Nephron progenitor cell (in vitro differentiated cells): Measurements from ENCODE around the gene SORCS2.
A peak's percentile ranks its signal among the peaks of the same experiment; 100 is the strongest.

Experiments used
- DNase-seq: peaks from one replicate; pipeline ENCODE4 v3.0.0; 2021
- H3K27ac Mint-ChIP-seq: 2 replicates; pipeline ENCODE4 v1.8.0; 2021; ENCODE audit warnings: mild to moderate bottlenecking, moderate library complexity, mixed read lengths
- H3K27me3 Mint-ChIP-seq: 2 replicates; pipeline ENCODE4 v1.8.0; 2021; ENCODE audit warnings: mild to moderate bottlenecking, low read depth, mixed read lengths; ENCODE audit not compliant: poor library complexity
- H3K36me3 Mint-ChIP-seq: 2 replicates; pipeline ENCODE4 v1.8.0; 2021; ENCODE audit warnings: low read depth, mixed read lengths
- H3K4me1 Mint-ChIP-seq: 2 replicates; pipeline ENCODE4 v1.8.0; 2021; ENCODE audit warnings: mixed read lengths
- H3K4me3 Mint-ChIP-seq: 2 replicates; pipeline ENCODE4 v1.8.0; 2021; ENCODE audit warnings: mild to moderate bottlenecking, moderate library complexity, mixed read lengths
- H3K9me3 Mint-ChIP-seq: 2 replicates; pipeline ENCODE4 v1.8.0; 2021; ENCODE audit warnings: mild to moderate bottlenecking, moderate library complexity, mixed read lengths
- CTCF ChIP-seq: fragments of 200-600 bp; sonication (generic); IDR thresholded peaks from 2 replicates; pipeline ENCODE4 v1.5.0; 2021; ENCODE audit warnings: antibody characterized with exemption

The SORCS2 gene

GRCh38 chr4:7652006-7652405 is 459.7 kb downstream of the SORCS2 start:
- H3K9me3 Mint-ChIP-seq, result no peaks in the 10 kb centered on the region
- peaks cover 33% of the 10 kb centered on the region for H3K4me1 Mint-ChIP-seq
- H3K27ac Mint-ChIP-seq, result no peak overlapping the region

GRCh38 chr4:7652451-7652881 is 460.1 kb downstream of the SORCS2 start:
- H3K9me3 Mint-ChIP-seq, result no peaks in the 10 kb centered on the region
- no peak overlapping the region for H3K27ac Mint-ChIP-seq
- H3K4me3 Mint-ChIP-seq, result peak overlapping the region; percentile 44
- TF ChIP-seq CTCF, result no peak
- peaks cover 28% of the 10 kb centered on the region for H3K4me1 Mint-ChIP-seq
- DNase-seq, result peak; percentile 46
- no peaks in the 10 kb centered on the region for H3K36me3 Mint-ChIP-seq
- H3K27me3 Mint-ChIP-seq, result peaks cover 6% of the 10 kb centered on the region

More at GRCh38 chr4:7652006-7652405, 459.7 kb downstream of the SORCS2 start:
- no peak for DNase-seq
- Mint-ChIP-seq H3K36me3 (no peaks in the 10 kb centered on the region), H3K27me3 (peaks cover 6% of the 10 kb centered on the region), H3K4me3 (no peak overlapping the region)
- no peak for TF ChIP-seq CTCF

- no peaks in the 10 kb centered on the region for H3K36me3 Mint-ChIP-seq
- H3K27ac Mint-ChIP-seq, result no peak overlapping the region
- peaks cover 24% of the 10 kb centered on the region for H3K4me1 Mint-ChIP-seq
- no peak for DNase-seq
- TF ChIP-seq CTCF, result no peak
- peak overlapping the region; percentile 44 for H3K4me3 Mint-ChIP-seq
- H3K27me3 Mint-ChIP-seq, result peaks cover 6% of the 10 kb centered on the region
- no peaks in the 10 kb centered on the region for H3K9me3 Mint-ChIP-seq
Observed at GRCh38 chr4:7652906-7653305, 460.6 kb downstream of the SORCS2 start.

- no peaks in the 10 kb centered on the region for H3K36me3 Mint-ChIP-seq
- H3K4me1 Mint-ChIP-seq, result peaks cover 16% of the 10 kb centered on the region
- peak overlapping the region; percentile 28 for H3K27ac Mint-ChIP-seq
- no peak overlapping the region for H3K4me3 Mint-ChIP-seq
- peaks cover 6% of the 10 kb centered on the region for H3K27me3 Mint-ChIP-seq
- DNase-seq, result no peak
- TF ChIP-seq CTCF, result no peak
- no peaks in the 10 kb centered on the region for H3K9me3 Mint-ChIP-seq
Observed at GRCh38 chr4:7653510-7654369, 461.4 kb downstream of the SORCS2 start.

- Mint-ChIP-seq H3K9me3 (no peaks in the 10 kb centered on the region), H3K4me3 (peak overlapping the region; percentile 35), H3K27me3 (peaks cover 6% of the 10 kb centered on the region), H3K27ac (peak overlapping the region; percentile 77), H3K4me1 (peaks cover 5% of the 10 kb centered on the region), H3K36me3 (no peaks in the 10 kb centered on the region)
- no peak for DNase-seq
- no peak for TF ChIP-seq CTCF
Observed at GRCh38 chr4:7654550-7655445, 462.5 kb downstream of the SORCS2 start.
